Body of pancreas (tissue), 4 donors: Measurements from ENCODE around the gene CADM2.

ENCODE experiments used
- POLR2A ChIP-seq, 3 donors: fragments of 450-650 bp; IDR thresholded peaks; one replicate each; pipeline ENCODE4 v1.6.1; 2016; ENCODE audit warnings: antibody characterized with exemption in 3 of 3, mild to moderate bottlenecking in 2 of 3
- TF ChIP-seq, protein P1 (sequence below), 7 experiments: fragments of 450-650 bp in 4 of 7; fragments of 200-600 bp in 3 of 7; sonication (generic) in 3 of 7; IDR thresholded peaks; one replicate each; pipeline ENCODE4 v1.5.1; 2016 to 2019; ENCODE audit warnings: antibody characterized with exemption in 7 of 7

DNA sequence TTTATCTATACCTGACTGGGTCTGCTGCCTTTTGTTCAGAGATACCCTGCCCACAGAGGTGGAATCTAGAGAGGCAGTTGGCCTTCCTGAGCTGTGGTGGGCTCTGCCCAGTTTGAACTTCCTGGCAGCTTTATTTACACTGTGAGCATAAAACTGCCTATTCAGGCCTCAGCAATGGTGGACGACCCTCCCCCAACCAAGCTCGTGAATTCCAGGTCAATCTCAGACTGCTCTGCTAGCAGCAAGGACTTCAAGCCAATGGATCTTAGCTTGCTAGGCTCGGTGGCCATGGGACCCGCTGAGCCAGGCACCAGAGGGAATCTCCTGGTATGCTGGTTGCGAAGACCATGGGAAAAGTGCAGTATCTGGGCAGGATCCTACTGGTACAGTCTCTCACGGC, 270.2 kb downstream of the CADM2 start:
- TF ChIP-seq, protein P1, sequence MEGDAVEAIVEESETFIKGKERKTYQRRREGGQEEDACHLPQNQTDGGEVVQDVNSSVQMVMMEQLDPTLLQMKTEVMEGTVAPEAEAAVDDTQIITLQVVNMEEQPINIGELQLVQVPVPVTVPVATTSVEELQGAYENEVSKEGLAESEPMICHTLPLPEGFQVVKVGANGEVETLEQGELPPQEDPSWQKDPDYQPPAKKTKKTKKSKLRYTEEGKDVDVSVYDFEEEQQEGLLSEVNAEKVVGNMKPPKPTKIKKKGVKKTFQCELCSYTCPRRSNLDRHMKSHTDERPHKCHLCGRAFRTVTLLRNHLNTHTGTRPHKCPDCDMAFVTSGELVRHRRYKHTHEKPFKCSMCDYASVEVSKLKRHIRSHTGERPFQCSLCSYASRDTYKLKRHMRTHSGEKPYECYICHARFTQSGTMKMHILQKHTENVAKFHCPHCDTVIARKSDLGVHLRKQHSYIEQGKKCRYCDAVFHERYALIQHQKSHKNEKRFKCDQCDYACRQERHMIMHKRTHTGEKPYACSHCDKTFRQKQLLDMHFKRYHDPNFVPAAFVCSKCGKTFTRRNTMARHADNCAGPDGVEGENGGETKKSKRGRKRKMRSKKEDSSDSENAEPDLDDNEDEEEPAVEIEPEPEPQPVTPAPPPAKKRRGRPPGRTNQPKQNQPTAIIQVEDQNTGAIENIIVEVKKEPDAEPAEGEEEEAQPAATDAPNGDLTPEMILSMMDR (IDR thresholded peaks at IDR 0.05): no peak
- no peak for TF ChIP-seq POLR2A (IDR thresholded peaks at IDR 0.05)
